Activated naive CD8-positive, alpha-beta T cell treated with anti-CD3 and anti-CD28 coated beads, Interleukin-2, amount 10 ng/mL, durations not matched to agents 7 days and 5 days (primary cell): ENCODE data around the gene HLA-DRA. TPM values are rescaled to one million over a fixed set of nuclear protein-coding genes. Genes with fewer than 3 reads are reported as not detected.
"Not testable (repeated sequence)": the region's sequence is repeated elsewhere in the genome, so short reads cannot be mapped to it uniquely, and the experiment has no call there.

Experiments used
- ATAC-seq: fragments of 150-1000 bp; cut with Tn5 transposase; one replicate; pipeline ENCODE4 v1.10.0; 2021; ENCODE audit warnings: low read depth, moderate library complexity
- POLR2A ChIA-PET: fragments of 350-600 bp; sonication (Branson Sonifier 250); formaldehyde crosslinking; loops from one replicate; lab custom pipeline; 2021; ENCODE audit warnings: antibody characterized with exemption; lab: Charles Lee
- DNase-seq: peaks from one replicate; pipeline ENCODE4 v3.0.0; 2021
- H3K27ac Mint-ChIP-seq: one replicate; pipeline ENCODE4 v1.8.0; 2022; ENCODE audit warnings: mild to moderate bottlenecking, mixed read lengths
- H3K27me3 Mint-ChIP-seq: one replicate; pipeline ENCODE4 v1.8.0; 2022; ENCODE audit warnings: mild to moderate bottlenecking, moderate library complexity, mixed read lengths
- H3K36me3 Mint-ChIP-seq: one replicate; pipeline ENCODE4 v1.8.0; 2021; ENCODE audit warnings: mild to moderate bottlenecking, mixed read lengths
- H3K4me1 Mint-ChIP-seq: one replicate; pipeline ENCODE4 v1.8.0; 2021; ENCODE audit warnings: mixed read lengths
- H3K4me3 Mint-ChIP-seq: one replicate; pipeline ENCODE4 v1.8.0; 2022; ENCODE audit warnings: mild to moderate bottlenecking, moderate library complexity, mixed read lengths
- H3K9me3 Mint-ChIP-seq: one replicate; pipeline ENCODE4 v1.8.0; 2021; ENCODE audit warnings: mixed read lengths
- total RNA-seq, 2 experiments: library from RNA; stranded (reverse); gene quantifications; one replicate each; pipeline ENCODE4 v1.2.3, GENCODE V29; 2021

Gene HLA-DRA
- total RNA-seq, 2 experiments from 2014 or later, result 25.8 to 26.1 TPM

DNA sequence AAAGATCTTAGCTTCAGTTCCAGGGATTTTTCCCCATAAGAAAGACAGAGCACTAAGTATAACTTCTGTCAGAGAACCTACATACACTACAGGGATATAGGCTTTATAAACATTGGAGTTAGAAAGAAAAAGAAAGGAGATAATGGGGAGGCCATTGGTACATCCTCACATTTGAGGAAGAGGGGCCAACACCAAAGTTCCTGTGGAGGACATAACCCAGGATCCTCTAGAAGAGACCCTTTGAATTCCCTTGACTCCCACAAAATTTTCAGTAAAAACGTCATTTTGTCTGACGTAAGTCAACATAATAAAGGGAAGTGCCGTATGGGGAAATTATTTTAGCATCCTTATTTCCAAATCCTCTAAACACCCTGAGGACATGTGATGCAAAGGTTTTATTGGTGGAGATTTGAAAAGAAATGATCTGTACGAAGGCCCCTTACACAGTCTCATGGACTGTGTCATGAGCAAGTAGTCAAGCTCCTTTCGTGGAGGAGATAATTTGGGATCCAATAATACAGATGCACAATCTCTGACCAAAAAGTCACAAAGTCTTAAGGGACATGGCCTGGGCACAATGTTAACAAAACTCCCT, 33.2 kb downstream of the HLA-DRA start:
- no peak for ATAC-seq
- peaks cover 6% of the 10 kb centered on the region for H3K9me3 Mint-ChIP-seq
- H3K27ac Mint-ChIP-seq, result no peak overlapping the region
- POLR2A ChIA-PET, result no interaction called here
- H3K4me3 Mint-ChIP-seq, result peak overlapping the region; percentile 6
- H3K36me3 Mint-ChIP-seq, result no peaks in the 10 kb centered on the region
- H3K27me3 Mint-ChIP-seq, result peaks cover 24% of the 10 kb centered on the region
- no peak for DNase-seq
- H3K4me1 Mint-ChIP-seq, result peaks cover 4% of the 10 kb centered on the region

DNA sequence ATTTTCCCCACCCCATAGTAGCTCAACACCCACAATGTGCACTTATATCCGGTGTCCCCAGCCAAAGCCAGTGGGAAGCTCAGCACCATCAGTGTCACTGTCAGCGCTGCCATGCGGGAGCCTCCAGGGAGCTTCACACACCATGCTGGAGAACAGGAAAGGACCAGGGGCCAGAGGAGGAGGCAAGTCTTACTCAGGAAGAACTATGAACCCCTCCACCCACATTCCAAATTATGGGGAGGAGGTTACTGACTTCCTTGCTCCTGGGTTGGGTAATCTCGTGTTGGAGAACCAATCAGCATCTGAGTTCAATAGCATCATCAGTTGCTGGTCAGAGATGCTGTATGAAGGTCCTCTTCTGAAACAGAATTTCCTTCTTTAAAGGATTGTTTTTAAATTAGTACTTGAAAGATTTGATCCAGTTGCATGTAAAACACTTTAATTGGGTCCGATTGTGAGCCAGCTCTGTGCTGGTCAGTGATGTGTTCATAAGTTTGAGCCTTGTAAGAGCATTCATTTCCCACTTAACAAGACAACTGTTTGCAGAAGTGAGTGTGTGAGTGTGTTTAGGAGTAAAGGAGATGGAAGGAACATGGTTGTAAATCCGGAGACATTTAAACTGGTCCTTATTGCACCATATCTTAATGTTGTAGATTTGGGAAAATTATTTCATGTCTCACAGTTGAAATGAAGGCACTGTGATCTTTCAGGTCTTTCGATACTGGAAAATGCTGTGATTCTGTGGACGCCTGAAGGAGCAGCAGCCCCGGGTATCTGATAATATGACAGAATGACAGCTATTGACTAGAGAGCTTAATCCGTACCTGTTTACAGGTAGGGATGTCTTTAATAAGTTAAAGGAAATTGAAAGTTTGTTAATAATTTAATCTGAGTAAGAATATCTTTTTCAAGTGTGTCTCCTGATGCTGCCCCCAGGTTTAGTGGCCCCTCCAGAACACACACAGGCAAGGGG, 34.0 kb downstream of the HLA-DRA start:
- ATAC-seq, result peak; percentile 56
- H3K9me3 Mint-ChIP-seq, H3K27ac Mint-ChIP-seq, H3K4me1 Mint-ChIP-seq, DNase-seq, POLR2A ChIA-PET, H3K36me3 Mint-ChIP-seq: not testable (repeated sequence)
- Mint-ChIP-seq H3K4me3 (peak overlapping the region; percentile 6), H3K27me3 (peaks cover 27% of the 10 kb centered on the region)

DNA sequence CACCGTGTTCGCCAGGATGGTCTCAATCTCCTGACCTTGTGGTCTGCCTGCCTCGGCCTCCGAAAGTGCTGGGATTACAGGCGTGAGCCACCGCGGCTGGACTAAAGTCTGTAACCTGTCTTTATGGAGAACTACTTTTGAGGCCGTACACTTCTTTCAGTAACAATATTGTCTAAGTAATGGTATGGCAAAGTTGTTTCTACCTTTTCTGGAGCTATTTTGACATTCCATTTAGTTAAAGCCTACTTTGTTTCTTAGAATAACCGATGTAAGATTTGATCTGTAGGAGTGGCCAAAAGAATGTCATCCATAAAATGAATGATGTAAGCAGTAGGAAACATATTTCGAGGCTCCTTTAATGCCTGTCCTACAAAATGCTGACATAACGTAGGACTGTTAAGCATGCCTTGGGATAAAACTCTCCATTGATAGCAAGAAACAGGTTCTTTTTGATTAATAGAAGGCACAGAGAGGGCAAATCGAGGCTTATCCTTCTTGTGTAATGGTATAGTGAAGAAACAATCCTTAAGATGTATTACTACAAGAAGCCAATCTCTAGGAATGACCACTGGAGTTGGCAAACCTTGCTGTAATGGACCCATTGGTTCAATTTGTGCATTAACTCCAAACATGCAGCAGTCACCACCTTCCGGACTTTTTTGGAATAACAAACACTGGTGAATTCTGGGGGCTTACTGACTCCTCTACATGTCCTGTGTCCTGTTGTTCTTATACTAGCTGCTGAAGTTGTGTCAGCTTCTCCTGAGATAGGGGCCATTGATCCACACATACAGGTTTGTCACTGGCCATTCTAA, 35.9 kb downstream of the HLA-DRA start:
- ATAC-seq, result no peak
- peaks cover 14% of the 10 kb centered on the region for H3K9me3 Mint-ChIP-seq
- H3K4me1 Mint-ChIP-seq, result peaks cover 4% of the 10 kb centered on the region
- H3K36me3 Mint-ChIP-seq, result no peaks in the 10 kb centered on the region
- no peak for DNase-seq
- no peak overlapping the region for H3K27ac Mint-ChIP-seq
- POLR2A ChIA-PET, result no interaction called here
- H3K27me3 Mint-ChIP-seq, result peaks cover 27% of the 10 kb centered on the region
- H3K4me3 Mint-ChIP-seq, result no peak overlapping the region

DNA sequence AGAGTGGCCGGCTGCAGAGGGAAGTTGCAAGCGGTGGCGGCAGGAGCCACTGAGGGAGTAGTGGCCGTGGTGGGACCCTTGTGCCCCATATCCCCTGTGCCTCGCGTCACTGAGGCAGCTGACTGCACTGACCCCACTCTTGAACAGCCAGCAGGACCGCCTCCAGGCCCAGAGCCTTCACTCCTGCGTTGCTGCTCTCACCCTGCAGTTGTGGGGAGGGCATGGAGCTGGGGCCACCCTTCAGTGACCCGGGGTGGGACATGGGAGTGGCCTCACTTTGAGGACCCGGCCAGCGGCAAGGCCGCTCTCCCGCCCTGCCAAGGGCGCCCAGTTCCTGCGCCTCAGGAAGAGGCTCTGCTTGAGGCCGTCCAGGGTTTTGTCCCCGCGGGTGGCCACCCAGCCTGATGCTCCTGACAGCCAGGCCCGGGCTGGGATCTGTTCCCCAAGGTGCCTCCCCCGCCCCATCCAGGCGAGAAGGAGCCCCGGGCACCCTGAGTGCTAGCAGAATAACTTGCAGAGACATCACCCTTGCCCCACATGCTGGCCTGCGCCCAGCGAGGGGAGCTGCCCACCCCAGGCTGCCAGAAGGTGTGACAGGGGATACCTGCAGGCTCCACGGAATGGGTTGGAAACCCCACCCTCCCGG, 44.4 kb downstream of the HLA-DRA start:
- H3K9me3 Mint-ChIP-seq, result peaks cover 1% of the 10 kb centered on the region

DNA sequence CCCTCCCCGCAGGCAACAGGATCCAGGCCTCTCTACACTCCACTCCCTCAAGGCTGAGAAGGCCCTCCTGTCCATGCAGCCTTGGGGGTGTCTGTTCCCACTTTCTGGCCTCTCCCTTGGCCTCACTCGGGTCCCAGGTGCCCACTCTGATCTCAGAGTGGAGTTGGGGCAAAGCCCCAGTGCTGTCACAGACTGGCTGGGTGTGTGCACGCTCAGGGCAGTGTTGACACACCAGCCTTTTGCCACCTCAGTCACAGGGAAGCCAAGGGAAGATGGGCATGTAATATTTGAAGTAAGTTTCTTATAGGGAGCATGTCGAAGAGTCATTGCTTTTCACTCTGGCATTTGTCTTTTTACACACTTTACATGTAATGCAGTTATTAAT, 44.9 kb downstream of the HLA-DRA start:
- ATAC-seq, result no peak
- POLR2A ChIA-PET, result no interaction called here
- Mint-ChIP-seq H3K4me3 (no peak overlapping the region), H3K36me3 (no peaks in the 10 kb centered on the region), H3K27ac (no peak overlapping the region), H3K27me3 (peaks cover 24% of the 10 kb centered on the region), H3K4me1 (no peaks in the 10 kb centered on the region), H3K9me3 (no peaks in the 10 kb centered on the region)
- no peak for DNase-seq

More for the DNA sequence above, 44.4 kb downstream of the HLA-DRA start:
- Mint-ChIP-seq H3K27me3 (peaks cover 24% of the 10 kb centered on the region), H3K36me3 (no peaks in the 10 kb centered on the region), H3K27ac (no peak overlapping the region), H3K4me1 (no peaks in the 10 kb centered on the region), H3K4me3 (no peak overlapping the region)
- no peak for ATAC-seq
- no peak for DNase-seq
- POLR2A ChIA-PET, result no interaction called here

DNA sequence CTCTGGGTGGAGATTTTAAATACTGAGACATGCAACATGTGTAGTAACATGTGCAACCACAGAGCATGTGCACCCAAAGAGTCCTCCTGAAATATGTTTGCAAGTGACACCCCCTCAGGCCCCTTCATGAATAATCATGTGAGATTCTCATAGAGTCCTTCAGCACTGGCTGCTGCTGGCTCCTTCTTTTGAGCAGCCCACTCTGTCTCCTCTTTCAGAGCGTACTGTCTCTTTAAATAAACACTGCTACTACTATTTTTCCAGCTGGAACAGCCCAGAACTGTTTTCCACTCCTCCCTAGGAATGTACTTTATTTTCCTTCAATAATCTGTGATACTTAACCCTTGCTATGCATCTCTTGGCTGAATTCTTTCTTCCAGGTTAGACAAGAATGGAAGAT, 48.4 kb downstream of the HLA-DRA start:
- no peak overlapping the region for H3K27ac Mint-ChIP-seq
- DNase-seq (no peak), ATAC-seq (no peak)
- POLR2A ChIA-PET, result no interaction called here
- H3K4me3 Mint-ChIP-seq, result no peak overlapping the region
- no peaks in the 10 kb centered on the region for H3K36me3 Mint-ChIP-seq
- peaks cover 4% of the 10 kb centered on the region for H3K27me3 Mint-ChIP-seq
- H3K9me3 Mint-ChIP-seq, result no peaks in the 10 kb centered on the region
- no peaks in the 10 kb centered on the region for H3K4me1 Mint-ChIP-seq

DNA sequence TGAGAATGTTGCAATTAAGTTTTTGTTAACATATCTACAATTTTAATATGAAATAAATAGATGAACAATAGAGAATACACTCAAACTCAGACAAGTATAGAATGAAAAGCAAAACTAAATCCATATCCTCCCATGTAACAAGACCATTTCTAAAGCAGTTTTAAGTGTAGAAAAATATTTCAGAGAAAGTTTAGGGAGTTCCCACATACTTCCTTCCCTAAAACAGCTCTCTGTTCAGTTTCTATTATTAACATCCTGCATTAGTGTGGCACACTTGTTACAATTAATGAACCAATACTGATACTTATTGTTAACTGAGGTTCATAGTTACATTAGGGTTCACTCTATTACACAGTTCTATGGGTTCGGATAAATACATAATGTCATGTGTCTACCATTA, 52.0 kb downstream of the HLA-DRA start:
- Mint-ChIP-seq H3K4me1 (no peaks in the 10 kb centered on the region), H3K4me3 (no peak overlapping the region), H3K36me3 (no peaks in the 10 kb centered on the region), H3K27ac (no peak overlapping the region), H3K9me3 (no peaks in the 10 kb centered on the region), H3K27me3 (no peaks in the 10 kb centered on the region)
- ATAC-seq (no peak), DNase-seq (no peak)
- POLR2A ChIA-PET, result no interaction called here

DNA sequence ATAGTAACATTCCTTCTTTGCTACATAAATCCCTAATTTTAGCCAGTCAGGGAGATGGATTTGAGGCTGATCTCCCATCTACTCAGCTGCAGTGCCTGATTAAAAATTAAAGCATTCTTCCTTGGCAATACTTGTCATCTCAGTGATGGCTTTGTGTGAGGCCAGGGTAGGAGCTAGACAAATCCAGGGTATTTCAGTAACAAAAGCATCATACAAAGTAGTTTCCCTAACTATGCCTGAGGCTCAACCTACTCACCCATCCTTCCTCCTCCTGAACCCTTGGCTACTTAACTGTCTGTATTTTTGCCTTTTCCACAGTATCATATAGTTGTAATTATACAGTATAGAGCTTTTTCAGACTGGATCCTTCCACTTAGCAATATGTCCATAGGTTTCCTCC, 52.7 kb downstream of the HLA-DRA start:
- POLR2A ChIA-PET, result no interaction called here
- Mint-ChIP-seq H3K9me3 (no peaks in the 10 kb centered on the region), H3K4me3 (no peak overlapping the region), H3K36me3 (no peaks in the 10 kb centered on the region), H3K27me3 (no peaks in the 10 kb centered on the region), H3K27ac (no peak overlapping the region), H3K4me1 (no peaks in the 10 kb centered on the region)
- no peak for ATAC-seq
- no peak for DNase-seq

Other genes starting within 250 kb of the HLA-DRA start
- gene PBX2, start 249.7 kb upstream of the HLA-DRA start, total RNA-seq, result 100 to 1,000 TPM; 107 to 112 TPM
- 100 to 1,000 TPM; 251 to 260 TPM for gene GPSM3, start 247.2 kb upstream of the HLA-DRA start, total RNA-seq
- gene NOTCH4, start 215.8 kb upstream of the HLA-DRA start, total RNA-seq, result under 1 TPM; 0.67 to 0.79 TPM
- gene TSBP1, start 68.0 kb upstream of the HLA-DRA start, total RNA-seq, result not detected
- gene BTNL2, start 32.7 kb upstream of the HLA-DRA start, total RNA-seq, result not detected
- gene HLA-DRB5, start 90.4 kb downstream of the HLA-DRA start, total RNA-seq, result under 1 TPM in 1 of 2 experiments, not detected in 1; 0.26 TPM
- 10 to 100 TPM; 11.8 to 12.1 TPM for gene HLA-DRB1, start 150.0 kb downstream of the HLA-DRA start, total RNA-seq
- 1 to 10 TPM; 3.9 to 4.6 TPM for gene HLA-DQA1, start 197.5 kb downstream of the HLA-DRA start, total RNA-seq
- gene HLA-DQB1, start 226.8 kb downstream of the HLA-DRA start, total RNA-seq, result 10 to 100 TPM; 16.5 to 19.0 TPM